Activated T-cell treated with anti-CD3 and anti-CD28 coated beads for 4 hours (primary cell): Measurements from ENCODE around the gene PHLDA2.

Experiments used
- DNase-seq: peaks from one replicate; pipeline ENCODE4 v3.0.0-alpha.2; 2020

Gene PHLDA2

DNA sequence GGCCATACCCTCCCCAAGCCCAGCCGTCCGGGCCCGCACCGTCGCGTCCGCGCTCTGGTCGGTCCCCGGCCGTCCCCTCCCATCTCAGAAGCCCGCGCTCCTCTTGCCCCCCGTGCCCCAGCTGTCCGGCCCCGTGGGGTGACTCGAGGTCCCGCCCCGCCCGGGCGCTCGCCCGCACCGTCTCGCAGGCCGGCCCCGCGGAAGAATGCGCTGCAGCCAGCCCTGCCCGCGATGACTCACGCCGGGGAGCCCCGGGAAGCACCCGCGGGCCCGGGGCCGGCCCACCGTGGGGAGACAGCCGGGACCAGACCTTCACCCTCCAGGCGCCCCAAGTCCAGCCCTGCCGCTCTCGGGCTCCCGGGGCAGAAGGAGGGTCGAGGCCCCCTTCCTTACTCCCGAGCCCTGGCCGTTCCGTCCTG, 320 bp upstream of the PHLDA2 start:
- peak; percentile 23 for DNase-seq

- no peak for DNase-seq
These were observed 1.2 kb downstream of the PHLDA2 start for GRCh38 chr11:2927851-2928604.

DNA sequence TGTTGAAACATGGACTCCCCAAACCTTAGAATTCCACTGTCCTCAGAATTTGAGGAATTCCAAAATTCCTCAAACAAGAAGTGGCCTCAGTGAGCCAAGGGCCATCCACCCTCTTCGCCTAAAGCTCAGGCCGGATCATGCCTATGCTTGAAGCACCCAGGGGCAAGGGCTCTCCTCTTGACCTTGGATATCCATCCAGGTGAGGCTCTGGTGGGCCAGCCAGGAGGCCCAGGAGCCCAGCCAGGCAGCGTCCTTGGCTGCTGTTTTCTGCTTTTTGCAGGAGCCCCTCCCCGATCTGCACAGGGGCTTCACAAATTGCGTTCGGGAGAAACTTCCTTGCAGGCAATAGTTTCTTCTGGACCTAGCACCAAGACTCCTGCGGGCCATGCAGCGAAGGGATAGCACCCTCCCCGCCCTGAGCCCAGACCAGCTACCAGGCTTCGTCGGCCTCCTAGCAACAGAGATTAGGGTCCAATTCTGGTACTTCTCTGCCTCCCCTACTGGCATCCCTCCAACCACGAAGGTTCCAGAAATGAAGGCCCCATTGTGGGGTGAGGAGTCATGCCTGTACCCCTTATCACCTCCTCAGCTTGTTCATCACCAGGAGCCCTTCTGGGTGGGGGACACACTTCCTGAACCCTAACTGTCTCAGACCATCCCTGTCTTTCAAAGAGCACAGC, 2.0 kb downstream of the PHLDA2 start:
- no peak for DNase-seq

DNA sequence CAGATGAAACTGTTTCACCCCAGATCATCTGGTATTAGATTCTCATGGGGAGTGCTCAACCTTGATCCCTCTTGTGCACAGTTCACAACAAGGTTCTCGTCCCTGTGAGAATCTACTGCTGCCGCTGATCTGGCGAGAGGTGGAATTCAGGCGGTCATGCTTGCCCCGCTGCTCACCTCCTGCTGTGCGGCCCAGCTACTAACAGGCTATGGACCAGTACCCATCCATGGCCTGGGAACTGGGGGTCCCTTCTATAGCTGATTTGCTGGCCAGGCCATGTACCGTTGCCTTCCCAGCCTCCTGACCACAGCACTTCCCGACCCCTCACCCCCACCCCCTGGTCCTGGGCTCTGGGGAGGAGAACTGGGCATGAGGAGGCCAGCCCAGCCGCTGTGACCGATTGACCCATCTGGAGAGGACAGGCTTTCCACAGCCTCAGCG, 2.6 kb downstream of the PHLDA2 start:
- DNase-seq = no peak

GRCh38 chr11:2924821-2925675, 4.2 kb downstream of the PHLDA2 start:
- no peak for DNase-seq

DNA sequence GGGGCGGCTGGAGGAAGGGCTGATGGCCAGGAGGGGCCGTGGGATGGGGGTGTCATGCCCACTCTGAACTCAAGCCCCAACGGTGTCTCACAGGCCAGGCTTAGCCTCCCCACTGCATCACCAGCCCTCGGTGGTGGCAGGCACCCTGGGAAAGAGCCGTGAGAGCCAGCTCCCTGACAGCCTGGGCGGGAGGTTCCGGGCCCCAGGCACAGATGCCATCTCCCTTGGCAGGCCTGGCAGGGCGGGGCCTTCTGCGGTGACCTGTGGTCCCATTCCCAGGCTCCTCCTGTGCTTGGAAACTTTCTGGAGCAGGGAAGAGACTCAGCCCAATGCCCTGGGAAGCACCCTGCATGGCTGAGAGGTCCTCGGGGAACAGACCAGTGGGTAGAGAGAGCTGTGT, 4.8 kb downstream of the PHLDA2 start:
- no peak for DNase-seq

GRCh38 chr11:2923446-2924375, 5.5 kb downstream of the PHLDA2 start:
- DNase-seq = no peak

GRCh38 chr11:2922655-2923054, 6.6 kb downstream of the PHLDA2 start:
- DNase-seq = no peak

GRCh38 chr11:2921742-2922493, 7.3 kb downstream of the PHLDA2 start:
- DNase-seq = no peak

- DNase-seq = no peak
These were observed 8.0 kb downstream of the PHLDA2 start for GRCh38 chr11:2921261-2921660.

- DNase-seq = no peak
These were observed 8.9 kb downstream of the PHLDA2 start for GRCh38 chr11:2920343-2920742.

DNA sequence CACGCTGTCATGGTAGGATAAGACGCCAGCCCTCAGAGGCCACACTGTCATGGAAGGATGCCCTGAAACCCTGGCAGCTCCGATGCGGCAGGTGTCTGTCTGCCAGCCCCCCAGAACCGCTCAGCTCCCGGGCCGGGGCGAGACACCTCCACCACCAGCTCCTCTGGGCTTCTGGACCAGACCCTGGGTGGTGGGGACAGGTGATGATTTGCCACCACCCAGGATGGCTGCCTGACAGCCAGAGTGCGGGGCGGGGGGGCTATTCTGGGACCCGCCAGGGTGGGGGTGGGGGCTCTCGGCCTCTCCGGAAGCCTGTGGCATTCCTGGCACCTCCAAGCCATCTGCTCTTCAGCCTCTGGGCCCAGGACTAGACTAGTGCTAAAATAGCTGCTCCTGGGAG, 9.4 kb downstream of the PHLDA2 start:
- no peak for DNase-seq

DNA sequence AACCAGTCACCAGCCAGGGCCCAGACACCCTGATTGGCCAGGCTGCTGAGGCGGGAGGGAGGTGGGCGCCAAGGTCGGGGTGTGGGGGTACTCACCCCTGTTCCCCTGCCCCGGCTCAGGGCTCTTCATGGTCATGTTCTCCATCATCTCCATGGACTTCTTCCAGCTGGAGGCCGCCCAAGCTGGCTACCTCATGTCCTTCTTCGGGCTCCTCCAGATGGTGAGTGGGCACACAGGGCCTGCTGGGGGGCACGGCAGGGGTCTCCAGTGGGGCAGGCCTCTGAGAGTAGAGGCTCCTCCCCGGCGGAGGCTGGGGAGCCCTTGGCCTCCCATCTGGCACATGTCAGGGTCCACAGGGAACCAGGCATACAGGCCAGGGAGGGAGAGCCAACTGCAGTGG, 10.0 kb downstream of the PHLDA2 start:
- DNase-seq = no peak

- DNase-seq = no peak
These were observed 11.3 kb downstream of the PHLDA2 start for GRCh38 chr11:2917842-2918490.

GRCh38 chr11:2916892-2917645, 12.2 kb downstream of the PHLDA2 start:
- no peak for DNase-seq

- no peak for DNase-seq
These were observed 12.9 kb downstream of the PHLDA2 start for GRCh38 chr11:2916114-2916891.

GRCh38 chr11:2915473-2915872, 13.7 kb downstream of the PHLDA2 start:
- no peak for DNase-seq

DNA sequence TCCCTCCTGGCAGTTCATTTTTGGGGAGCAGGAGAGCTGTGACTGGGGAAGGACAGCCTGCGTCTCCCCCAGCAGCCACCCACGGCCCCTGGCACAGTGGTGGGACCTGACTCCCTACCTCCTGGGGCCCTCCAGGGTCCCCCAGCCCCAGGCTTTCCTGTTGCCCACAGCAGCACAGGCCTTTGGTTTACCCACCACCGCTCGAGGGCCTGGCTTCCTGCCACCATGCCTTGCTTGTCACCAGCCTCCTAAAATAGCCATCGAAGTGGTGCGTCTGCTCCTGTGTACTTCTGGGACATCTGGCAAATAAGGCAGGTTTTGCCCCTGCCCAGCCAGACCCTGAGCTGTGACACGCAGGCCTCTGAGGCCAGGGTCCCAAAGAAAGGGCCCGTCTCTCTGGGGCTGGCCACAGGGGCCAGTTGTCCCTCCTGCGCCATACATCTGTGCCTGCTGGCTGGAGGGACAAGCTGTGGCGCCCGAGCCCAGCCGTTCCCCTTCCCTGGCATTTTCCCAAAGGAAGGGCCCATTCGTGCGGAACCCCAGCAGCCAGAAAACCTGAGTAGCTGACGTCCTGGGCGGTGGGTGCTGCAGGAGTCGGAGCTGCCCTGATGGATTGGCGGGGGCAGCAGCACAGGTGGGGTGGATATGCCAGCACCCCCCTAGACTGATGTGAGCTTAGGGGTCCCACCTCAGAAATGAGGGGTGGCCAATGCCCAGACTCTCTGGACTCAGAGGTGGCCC, 14.6 kb downstream of the PHLDA2 start:
- DNase-seq = no peak

GRCh38 chr11:2913776-2914175, 15.4 kb downstream of the PHLDA2 start:
- DNase-seq = no peak
